GM19467 (cell line): Measurements from ENCODE around the gene INTS7.
"Not testable (repeated sequence)": the region's sequence is repeated elsewhere in the genome, so short reads cannot be mapped to it uniquely, and the experiment has no call there.

Experiments
- ATAC-seq: cut with Tn5 transposase; IDR thresholded peaks from one replicate; pipeline ENCODE4 v1.9.1; 2021; ENCODE audit warnings: mild to moderate bottlenecking, moderate library complexity; ENCODE audit not compliant: unreplicated experiment

INTS7 gene

GRCh38 chr1:211985556-211986264 is 49.6 kb downstream of the INTS7 start:
- ATAC-seq, result peak; percentile 82

- no peak for ATAC-seq
These were observed 56.8 kb downstream of the INTS7 start for GRCh38 chr1:211978596-211978995.

- no peak for ATAC-seq
These were observed 60.0 kb downstream of the INTS7 start for GRCh38 chr1:211975152-211975941.

- no peak for ATAC-seq
These were observed 61.8 kb downstream of the INTS7 start for GRCh38 chr1:211973541-211973940.

- ATAC-seq, result no peak
These were observed 67.0 kb downstream of the INTS7 start for GRCh38 chr1:211968200-211968834.

- ATAC-seq, result no peak
These were observed 67.7 kb downstream of the INTS7 start for GRCh38 chr1:211967704-211968103.

- no peak for ATAC-seq
These were observed 70.1 kb downstream of the INTS7 start for GRCh38 chr1:211965108-211965805.

GRCh38 chr1:211959680-211960079 is 75.7 kb downstream of the INTS7 start:
- no peak for ATAC-seq

GRCh38 chr1:211959221-211959620 is 76.1 kb downstream of the INTS7 start:
- no peak for ATAC-seq

GRCh38 chr1:211954028-211954427 is 81.3 kb downstream of the INTS7 start:
- ATAC-seq, result not testable (repeated sequence)

- not testable (repeated sequence) for ATAC-seq
These were observed 81.8 kb downstream of the INTS7 start for GRCh38 chr1:211953543-211953942.

GRCh38 chr1:211952299-211952698 is 83.1 kb downstream of the INTS7 start:
- no peak for ATAC-seq

GRCh38 chr1:211951856-211952255 is 83.5 kb downstream of the INTS7 start:
- ATAC-seq, result peak; percentile 87

- ATAC-seq, result no peak
These were observed 87.0 kb downstream of the INTS7 start for GRCh38 chr1:211948377-211948776.

- ATAC-seq, result no peak
These were observed 87.7 kb downstream of the INTS7 start for GRCh38 chr1:211947396-211948295.

GRCh38 chr1:211944733-211945500 is 90.4 kb downstream of the INTS7 start:
- ATAC-seq, result no peak

GRCh38 chr1:211942583-211942982 is 92.8 kb downstream of the INTS7 start:
- ATAC-seq, result no peak

- ATAC-seq, result peak; percentile 79
These were observed 95.4 kb downstream of the INTS7 start for GRCh38 chr1:211939876-211940468.

GRCh38 chr1:211938561-211938997 is 96.8 kb downstream of the INTS7 start:
- ATAC-seq, result no peak
